WTC11 (cell line): ENCODE measurements around the gene SPDYC.

Experiments
- GABPB1 ChIP-seq: sonication (generic); formaldehyde crosslinking; IDR thresholded peaks from 2 replicates; pipeline ENCODE4 v1.8.1; 2023; ENCODE audit warnings: mild to moderate bottlenecking, missing genetic modification reagents
- NR1H2 ChIP-seq: sonication (generic); formaldehyde crosslinking; IDR thresholded peaks from 2 replicates; pipeline ENCODE4 v1.9.0; 2021; ENCODE audit warnings: mild to moderate bottlenecking, moderate library complexity, missing genetic modification reagents
- NR2C2 ChIP-seq: sonication (generic); formaldehyde crosslinking; IDR thresholded peaks from 2 replicates; pipeline ENCODE4 v1.8.0; 2022; ENCODE audit warnings: mild to moderate bottlenecking, missing genetic modification reagents
- ZNF232 ChIP-seq: sonication (generic); formaldehyde crosslinking; IDR thresholded peaks from 2 replicates; pipeline ENCODE4 v1.8.0; 2022; ENCODE audit warnings: mild to moderate bottlenecking, missing genetic modification reagents
- ZNF263 ChIP-seq: sonication (generic); formaldehyde crosslinking; IDR thresholded peaks from 2 replicates; pipeline ENCODE4 v1.8.1; 2022; ENCODE audit warnings: low read depth, mild to moderate bottlenecking, moderate library complexity, missing genetic modification reagents
- ZNF423 ChIP-seq: fragments of 250-450 bp; sonication (Bioruptor Pico); IDR thresholded peaks from 2 replicates; pipeline ENCODE4 v2.1.2; 2022; ENCODE audit warnings: mild to moderate bottlenecking, moderate library complexity
- TF ChIP-seq, protein P1 (sequence below): sonication (generic); formaldehyde crosslinking; IDR thresholded peaks from 2 replicates; pipeline ENCODE4 v1.8.1; 2022; ENCODE audit warnings: low read depth, mild to moderate bottlenecking, moderate library complexity, missing genetic modification reagents, borderline replicate concordance
- TF ChIP-seq, protein P2 (sequence below): fragments of 200-600 bp; IDR thresholded peaks from 2 replicates; pipeline ENCODE4 v1.8.0; 2022; ENCODE audit warnings: antibody characterized with exemption
- TF ChIP-seq, protein P3 (sequence below): sonication (generic); formaldehyde crosslinking; conservative IDR thresholded peaks from 2 replicates; pipeline ENCODE4 v1.8.1; 2022; ENCODE audit warnings: mild to moderate bottlenecking, missing genetic modification reagents
- TF ChIP-seq, protein P4 (sequence below): sonication (generic); formaldehyde crosslinking; IDR thresholded peaks from 2 replicates; pipeline ENCODE4 v1.8.0; 2022; ENCODE audit warnings: mild to moderate bottlenecking, missing genetic modification reagents

DNA sequence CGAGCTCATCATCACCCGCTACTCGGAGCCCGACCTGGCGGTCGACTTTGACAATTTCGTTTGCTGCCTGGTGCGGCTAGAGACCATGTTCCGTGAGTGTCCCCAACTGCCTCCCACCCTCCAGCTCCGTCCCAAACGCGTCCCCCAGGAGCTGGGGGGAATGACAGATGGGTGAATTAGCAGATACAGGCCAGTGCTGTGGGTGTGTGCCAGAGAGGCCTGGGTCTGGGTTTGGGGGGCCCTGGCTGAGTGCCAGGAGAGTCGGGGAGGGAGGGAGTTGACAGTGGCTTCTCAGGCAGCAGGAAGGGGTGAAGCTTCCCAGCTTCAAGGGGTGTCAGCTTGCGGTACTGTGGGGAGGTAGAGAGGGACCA is 40.3 kb downstream of the SPDYC start:
- TF ChIP-seq ZNF263 (no peak), NR2C2 (CRISPR knock-in tag) (no peak), GABPB1 (CRISPR knock-in tag) (no peak), NR1H2 (no peak), ZNF423 (CRISPR knock-in tag) (no peak), ZNF232 (CRISPR knock-in tag) (no peak)
- TF ChIP-seq, protein P1, sequence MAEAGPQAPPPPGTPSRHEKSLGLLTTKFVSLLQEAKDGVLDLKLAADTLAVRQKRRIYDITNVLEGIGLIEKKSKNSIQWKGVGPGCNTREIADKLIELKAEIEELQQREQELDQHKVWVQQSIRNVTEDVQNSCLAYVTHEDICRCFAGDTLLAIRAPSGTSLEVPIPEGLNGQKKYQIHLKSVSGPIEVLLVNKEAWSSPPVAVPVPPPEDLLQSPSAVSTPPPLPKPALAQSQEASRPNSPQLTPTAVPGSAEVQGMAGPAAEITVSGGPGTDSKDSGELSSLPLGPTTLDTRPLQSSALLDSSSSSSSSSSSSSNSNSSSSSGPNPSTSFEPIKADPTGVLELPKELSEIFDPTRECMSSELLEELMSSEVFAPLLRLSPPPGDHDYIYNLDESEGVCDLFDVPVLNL, result no peak
- TF ChIP-seq, protein P2, sequence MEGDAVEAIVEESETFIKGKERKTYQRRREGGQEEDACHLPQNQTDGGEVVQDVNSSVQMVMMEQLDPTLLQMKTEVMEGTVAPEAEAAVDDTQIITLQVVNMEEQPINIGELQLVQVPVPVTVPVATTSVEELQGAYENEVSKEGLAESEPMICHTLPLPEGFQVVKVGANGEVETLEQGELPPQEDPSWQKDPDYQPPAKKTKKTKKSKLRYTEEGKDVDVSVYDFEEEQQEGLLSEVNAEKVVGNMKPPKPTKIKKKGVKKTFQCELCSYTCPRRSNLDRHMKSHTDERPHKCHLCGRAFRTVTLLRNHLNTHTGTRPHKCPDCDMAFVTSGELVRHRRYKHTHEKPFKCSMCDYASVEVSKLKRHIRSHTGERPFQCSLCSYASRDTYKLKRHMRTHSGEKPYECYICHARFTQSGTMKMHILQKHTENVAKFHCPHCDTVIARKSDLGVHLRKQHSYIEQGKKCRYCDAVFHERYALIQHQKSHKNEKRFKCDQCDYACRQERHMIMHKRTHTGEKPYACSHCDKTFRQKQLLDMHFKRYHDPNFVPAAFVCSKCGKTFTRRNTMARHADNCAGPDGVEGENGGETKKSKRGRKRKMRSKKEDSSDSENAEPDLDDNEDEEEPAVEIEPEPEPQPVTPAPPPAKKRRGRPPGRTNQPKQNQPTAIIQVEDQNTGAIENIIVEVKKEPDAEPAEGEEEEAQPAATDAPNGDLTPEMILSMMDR, result no peak
- TF ChIP-seq, protein P3, sequence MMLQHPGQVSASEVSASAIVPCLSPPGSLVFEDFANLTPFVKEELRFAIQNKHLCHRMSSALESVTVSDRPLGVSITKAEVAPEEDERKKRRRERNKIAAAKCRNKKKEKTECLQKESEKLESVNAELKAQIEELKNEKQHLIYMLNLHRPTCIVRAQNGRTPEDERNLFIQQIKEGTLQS, result no peak
- TF ChIP-seq, protein P4, sequence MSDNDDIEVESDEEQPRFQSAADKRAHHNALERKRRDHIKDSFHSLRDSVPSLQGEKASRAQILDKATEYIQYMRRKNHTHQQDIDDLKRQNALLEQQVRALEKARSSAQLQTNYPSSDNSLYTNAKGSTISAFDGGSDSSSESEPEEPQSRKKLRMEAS (CRISPR knock-in tag), result no peak
